ENCODE data around the gene PPP1R3G.
"Not testable (repeated sequence)": the region's sequence is repeated elsewhere in the genome, so short reads cannot be mapped to it uniquely, and the experiment has no call there.

Gene PPP1R3G

DNA sequence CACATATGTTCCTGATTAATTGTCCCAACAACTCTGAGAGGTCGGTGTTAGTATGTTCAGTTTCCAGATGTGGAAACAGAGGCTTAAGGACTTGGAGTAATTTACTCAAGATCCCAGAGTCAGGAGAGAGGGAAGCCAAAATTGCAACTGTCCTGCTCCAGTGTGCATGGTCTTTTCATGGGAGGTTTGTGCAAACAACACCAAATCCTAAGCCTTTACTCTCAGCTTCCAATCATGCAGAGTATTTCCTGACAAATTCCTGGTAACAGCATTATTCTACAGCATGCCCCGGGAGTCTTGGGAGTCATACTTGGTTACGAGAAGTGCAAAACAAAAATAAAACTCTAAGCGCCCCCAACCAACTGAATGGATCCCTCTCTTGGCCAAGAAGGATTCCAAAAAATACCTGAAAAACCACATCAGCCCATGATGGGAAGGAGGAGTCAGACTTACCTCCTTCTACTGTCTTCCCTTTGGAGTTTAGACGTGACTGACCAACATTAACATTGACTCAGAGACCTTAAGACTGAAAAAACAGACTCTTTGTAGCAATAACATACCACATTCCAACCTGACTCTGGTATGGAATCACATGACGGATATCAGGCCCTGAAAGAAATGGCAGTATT lies 30.8 kb upstream of the PPP1R3G start:
- Histone ChIP-seq H3K27me3 (ENCODE audit: control insufficient read depth, insufficient read depth, low read length) (no peaks in the 10 kb centered on the region), H3K4me1 (ENCODE audit: control insufficient read depth, insufficient read depth, low read length) (peaks cover 5% of the 10 kb centered on the region; the same call in 1 of the 2 replicates), H3K27ac (ENCODE audit: low read depth, low read length) (no peak overlapping the region), H3K36me3 (ENCODE audit: control insufficient read depth, insufficient read depth, low read length) (no peaks in the 10 kb centered on the region), H3K4me3 (ENCODE audit: low read depth, low read length) (no peak overlapping the region), H3K9me3 (ENCODE audit: control insufficient read depth, insufficient read depth, low read depth, low read length) (peaks cover 16% of the 10 kb centered on the region; the same call in 1 of the 2 replicates), H3K9ac (ENCODE audit: low read length) (no peak overlapping the region)

DNA sequence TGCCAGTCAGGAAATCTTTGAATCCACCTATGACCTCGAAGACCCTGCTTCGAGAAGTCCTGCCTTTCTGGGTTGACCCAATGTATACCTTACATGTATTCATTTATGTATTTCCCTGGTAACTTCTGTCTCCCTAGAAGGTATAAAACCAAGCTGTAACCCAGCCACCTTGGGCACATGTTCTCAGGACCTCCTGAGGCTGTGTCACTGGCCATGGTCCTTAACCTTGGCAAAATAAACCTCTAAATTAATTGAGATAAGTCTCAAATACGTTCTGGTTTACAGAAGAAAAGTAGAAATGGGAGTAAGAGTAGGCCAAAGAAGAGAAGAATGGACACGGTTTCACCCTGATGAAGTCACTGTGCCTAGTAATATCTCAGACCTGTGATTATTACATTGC lies 30.0 kb upstream of the PPP1R3G start:
- no peak overlapping the region for H3K27ac ChIP-seq (ENCODE audit: low read depth, low read length)
- H3K36me3 ChIP-seq (ENCODE audit: control insufficient read depth, insufficient read depth, low read length), result no peaks in the 10 kb centered on the region
- peaks cover 5% of the 10 kb centered on the region; the same call in 1 of the 2 replicates for H3K4me1 ChIP-seq (ENCODE audit: control insufficient read depth, insufficient read depth, low read length)
- H3K27me3 ChIP-seq (ENCODE audit: control insufficient read depth, insufficient read depth, low read length), result no peaks in the 10 kb centered on the region
- no peak overlapping the region for H3K4me3 ChIP-seq (ENCODE audit: low read depth, low read length)
- no peak overlapping the region for H3K9ac ChIP-seq (ENCODE audit: low read length)
- peaks cover 16% of the 10 kb centered on the region; the same call in 1 of the 2 replicates for H3K9me3 ChIP-seq (ENCODE audit: control insufficient read depth, insufficient read depth, low read depth, low read length)

DNA sequence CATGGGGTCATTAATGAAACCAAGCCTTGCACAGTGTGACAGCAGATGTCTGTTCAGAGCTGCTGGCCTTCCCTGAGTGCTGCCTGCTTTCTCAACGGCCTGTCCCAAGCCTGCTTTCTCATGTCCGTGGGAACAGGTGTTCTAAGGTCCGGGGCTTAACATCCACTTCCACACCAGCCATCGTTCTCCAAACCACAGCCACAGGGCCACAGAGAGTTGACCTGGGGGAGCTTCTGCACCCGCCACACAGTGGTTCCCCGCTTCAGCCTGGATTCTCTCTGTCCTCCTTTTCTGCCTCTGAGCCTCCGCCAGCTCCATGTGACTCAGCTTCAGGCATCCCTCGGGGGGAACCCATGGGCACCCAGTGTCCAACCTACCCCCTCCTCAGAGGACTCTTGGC lies 26.9 kb upstream of the PPP1R3G start:
- 0 out of 2 replicates have a peak, but pooled peaks cover 3% of the 10 kb centered on the region for H3K9me3 ChIP-seq (ENCODE audit: control insufficient read depth, insufficient read depth, low read depth, low read length)
- no peak overlapping the region for H3K9ac ChIP-seq (ENCODE audit: low read length)
- H3K27ac ChIP-seq (ENCODE audit: low read depth, low read length), result no peak overlapping the region
- H3K4me1 ChIP-seq (ENCODE audit: control insufficient read depth, insufficient read depth, low read length), result peaks cover 5% of the 10 kb centered on the region; the same call in 1 of the 2 replicates
- H3K27me3 ChIP-seq (ENCODE audit: control insufficient read depth, insufficient read depth, low read length), result no peaks in the 10 kb centered on the region
- H3K36me3 ChIP-seq (ENCODE audit: control insufficient read depth, insufficient read depth, low read length), result no peaks in the 10 kb centered on the region
- H3K4me3 ChIP-seq (ENCODE audit: low read depth, low read length), result no peak overlapping the region

DNA sequence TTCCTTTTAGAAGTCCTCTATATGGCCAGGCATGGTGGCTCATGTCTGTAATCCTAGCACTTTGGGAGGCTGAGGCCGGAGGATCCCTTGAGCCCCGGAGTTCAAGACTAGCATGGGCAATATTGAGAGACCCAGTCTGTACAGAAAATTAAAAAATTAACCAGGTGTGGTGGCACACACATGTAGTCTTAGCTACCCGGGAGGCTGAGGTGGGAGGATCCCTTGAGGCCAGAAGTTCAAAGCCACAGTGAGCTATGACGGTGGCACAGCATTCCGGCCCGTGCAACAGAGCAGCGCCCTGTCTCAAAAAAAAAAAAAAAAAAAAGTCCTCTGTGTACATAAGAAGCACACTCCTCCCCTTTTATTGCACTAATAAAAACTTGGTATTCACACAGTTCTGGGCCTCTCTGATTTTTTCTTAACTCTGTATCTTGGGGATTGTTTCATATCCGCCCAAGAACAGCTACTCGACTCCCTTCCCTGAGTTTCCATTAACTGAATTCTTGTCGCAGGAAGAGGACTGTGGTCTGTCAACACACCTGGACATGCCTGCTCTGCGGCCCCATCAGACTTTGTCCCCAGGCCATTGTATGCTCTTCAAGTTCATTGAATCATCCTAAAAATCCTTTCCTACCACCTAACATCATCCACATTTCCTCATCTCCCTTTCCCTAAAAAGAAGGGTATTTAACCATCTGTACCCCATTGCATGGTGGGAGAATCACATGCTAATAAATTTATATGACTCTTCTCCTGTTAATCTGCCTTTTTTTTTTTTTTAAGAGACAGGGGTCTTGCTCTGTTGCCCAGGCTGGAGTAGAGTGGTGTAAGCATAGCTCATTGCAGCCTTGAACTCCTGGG lies 25.9 kb upstream of the PPP1R3G start:
- Histone ChIP-seq H3K4me1 (ENCODE audit: control insufficient read depth, insufficient read depth, low read length) (peaks cover 5% of the 10 kb centered on the region; the same call in 1 of the 2 replicates), H3K9me3 (ENCODE audit: control insufficient read depth, insufficient read depth, low read depth, low read length) (0 out of 2 replicates have a peak, but pooled peaks cover 3% of the 10 kb centered on the region), H3K27me3 (ENCODE audit: control insufficient read depth, insufficient read depth, low read length) (no peaks in the 10 kb centered on the region), H3K9ac (ENCODE audit: low read length) (no peak overlapping the region), H3K36me3 (ENCODE audit: control insufficient read depth, insufficient read depth, low read length) (no peaks in the 10 kb centered on the region), H3K4me3 (ENCODE audit: low read depth, low read length) (no peak overlapping the region), H3K27ac (ENCODE audit: low read depth, low read length) (no peak overlapping the region)

DNA sequence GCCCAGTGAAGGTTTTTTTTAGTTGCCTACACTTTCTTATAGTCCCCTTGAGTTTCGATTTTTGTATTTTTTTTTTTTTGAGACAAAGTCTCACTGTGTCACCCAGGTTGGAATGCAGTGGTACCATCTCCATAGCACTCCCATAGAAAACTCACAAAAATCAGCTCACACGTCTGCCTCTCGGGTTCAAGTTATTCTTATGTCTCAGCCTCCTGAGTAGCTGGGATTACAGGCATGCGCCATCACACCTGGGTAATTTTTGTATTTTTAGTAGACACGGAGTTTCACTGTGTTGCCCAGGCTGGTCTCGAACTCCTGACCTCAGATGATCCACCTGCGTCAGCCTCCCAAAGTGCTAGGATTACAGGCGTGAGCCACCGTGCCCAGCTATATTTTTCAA lies 24.7 kb upstream of the PPP1R3G start:
- H3K9ac ChIP-seq (ENCODE audit: low read length); H3K36me3 ChIP-seq (ENCODE audit: control insufficient read depth, insufficient read depth, low read length): not testable (repeated sequence)

DNA sequence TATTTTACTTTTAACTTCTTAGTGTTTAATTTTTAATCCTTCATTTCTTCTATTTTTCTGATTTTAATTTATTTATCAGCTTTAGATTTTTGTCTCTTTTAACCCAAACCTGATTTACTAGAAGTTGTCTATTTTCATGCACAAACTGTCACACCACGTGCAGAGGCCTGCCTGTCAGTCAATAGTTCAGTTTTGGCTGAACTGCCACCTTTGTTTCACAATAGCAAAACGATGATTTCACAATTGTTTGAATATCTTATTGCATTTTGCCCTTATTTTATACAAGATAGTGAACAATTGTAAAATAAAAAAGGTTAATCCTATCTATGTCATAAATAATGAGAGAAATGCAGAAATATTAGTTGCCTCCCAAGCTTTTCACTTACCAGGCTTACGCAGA lies 24.0 kb upstream of the PPP1R3G start:
- Histone ChIP-seq H3K36me3 (ENCODE audit: control insufficient read depth, insufficient read depth, low read length) (no peaks in the 10 kb centered on the region), H3K27ac (ENCODE audit: low read depth, low read length) (no peak overlapping the region), H3K4me3 (ENCODE audit: low read depth, low read length) (no peak overlapping the region), H3K27me3 (ENCODE audit: control insufficient read depth, insufficient read depth, low read length) (no peaks in the 10 kb centered on the region), H3K9me3 (ENCODE audit: control insufficient read depth, insufficient read depth, low read depth, low read length) (no peaks in the 10 kb centered on the region), H3K4me1 (ENCODE audit: control insufficient read depth, insufficient read depth, low read length) (no peaks in the 10 kb centered on the region), H3K9ac (ENCODE audit: low read length) (no peak overlapping the region)

More for the DNA sequence above, 24.7 kb upstream of the PPP1R3G start:
- not testable (repeated sequence) for H3K4me1 ChIP-seq (ENCODE audit: control insufficient read depth, insufficient read depth, low read length); H3K27me3 ChIP-seq (ENCODE audit: control insufficient read depth, insufficient read depth, low read length); H3K9me3 ChIP-seq (ENCODE audit: control insufficient read depth, insufficient read depth, low read depth, low read length); H3K27ac ChIP-seq (ENCODE audit: low read depth, low read length); H3K4me3 ChIP-seq (ENCODE audit: low read depth, low read length)

DNA sequence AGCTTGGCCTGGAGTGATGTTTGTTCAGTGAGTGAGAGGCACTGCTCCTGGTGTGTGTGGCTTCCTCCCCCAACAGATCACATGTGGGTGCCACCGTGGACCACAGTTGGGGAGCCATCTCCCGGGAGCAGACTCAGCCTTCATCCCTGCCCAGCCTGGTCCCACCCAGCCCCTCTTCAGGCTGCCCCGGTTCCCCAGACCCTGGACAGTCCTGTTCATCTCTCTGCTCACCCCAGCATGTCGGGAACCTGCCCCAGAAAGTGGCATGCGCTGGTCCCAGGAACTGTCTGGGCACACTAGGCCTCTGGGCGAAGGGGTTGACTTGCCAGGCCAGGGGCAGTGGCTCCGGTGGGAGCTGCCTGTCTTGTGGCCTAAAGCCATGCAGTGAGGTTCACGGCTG lies 21.5 kb upstream of the PPP1R3G start:
- H3K4me3 ChIP-seq (ENCODE audit: low read depth, low read length), result no peak overlapping the region
- no peaks in the 10 kb centered on the region for H3K36me3 ChIP-seq (ENCODE audit: control insufficient read depth, insufficient read depth, low read length)
- no peaks in the 10 kb centered on the region for H3K4me1 ChIP-seq (ENCODE audit: control insufficient read depth, insufficient read depth, low read length)
- H3K9me3 ChIP-seq (ENCODE audit: control insufficient read depth, insufficient read depth, low read depth, low read length), result peaks cover 5% of the 10 kb centered on the region; the same call in 1 of the 2 replicates
- no peak overlapping the region for H3K9ac ChIP-seq (ENCODE audit: low read length)
- H3K27ac ChIP-seq (ENCODE audit: low read depth, low read length), result no peak overlapping the region
- H3K27me3 ChIP-seq (ENCODE audit: control insufficient read depth, insufficient read depth, low read length), result no peaks in the 10 kb centered on the region

DNA sequence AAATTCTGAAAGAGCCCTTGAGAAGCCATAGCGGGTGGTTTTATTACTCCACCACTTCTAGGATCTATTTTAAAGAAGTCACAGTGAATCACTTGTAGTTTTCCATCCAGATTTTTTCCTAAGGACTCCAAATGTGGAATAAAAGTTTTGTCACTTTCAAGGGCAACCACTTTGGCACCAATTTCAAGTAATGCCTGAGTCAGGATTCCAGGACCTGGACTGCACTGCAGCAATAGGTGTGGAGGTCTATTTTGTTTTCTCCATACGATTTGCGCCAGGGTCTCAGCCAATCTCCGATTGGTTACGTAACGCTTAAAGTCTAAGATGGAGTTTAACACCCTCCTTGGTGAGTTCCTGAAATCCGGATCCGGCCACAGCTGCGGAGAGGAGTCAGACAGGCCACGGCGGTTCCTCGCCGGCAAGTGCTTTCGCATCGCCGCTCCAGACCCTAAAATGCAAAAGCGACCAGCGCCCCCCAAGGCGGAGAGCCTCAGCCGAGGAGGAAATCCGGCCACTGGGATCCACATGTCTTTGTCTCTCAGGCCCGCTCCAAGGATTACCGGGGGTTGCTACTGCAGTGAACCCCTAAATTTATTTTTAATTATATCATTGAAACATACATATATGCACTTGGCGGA lies 18.6 kb upstream of the PPP1R3G start:
- Histone ChIP-seq H3K27me3 (ENCODE audit: control insufficient read depth, insufficient read depth, low read length) (no peaks in the 10 kb centered on the region), H3K4me3 (ENCODE audit: low read depth, low read length) (no peak overlapping the region), H3K9ac (ENCODE audit: low read length) (no peak overlapping the region), H3K9me3 (ENCODE audit: control insufficient read depth, insufficient read depth, low read depth, low read length) (peaks cover 5% of the 10 kb centered on the region; the same call in 1 of the 2 replicates), H3K36me3 (ENCODE audit: control insufficient read depth, insufficient read depth, low read length) (no peaks in the 10 kb centered on the region), H3K4me1 (ENCODE audit: control insufficient read depth, insufficient read depth, low read length) (no peaks in the 10 kb centered on the region), H3K27ac (ENCODE audit: low read depth, low read length) (no peak overlapping the region)

DNA sequence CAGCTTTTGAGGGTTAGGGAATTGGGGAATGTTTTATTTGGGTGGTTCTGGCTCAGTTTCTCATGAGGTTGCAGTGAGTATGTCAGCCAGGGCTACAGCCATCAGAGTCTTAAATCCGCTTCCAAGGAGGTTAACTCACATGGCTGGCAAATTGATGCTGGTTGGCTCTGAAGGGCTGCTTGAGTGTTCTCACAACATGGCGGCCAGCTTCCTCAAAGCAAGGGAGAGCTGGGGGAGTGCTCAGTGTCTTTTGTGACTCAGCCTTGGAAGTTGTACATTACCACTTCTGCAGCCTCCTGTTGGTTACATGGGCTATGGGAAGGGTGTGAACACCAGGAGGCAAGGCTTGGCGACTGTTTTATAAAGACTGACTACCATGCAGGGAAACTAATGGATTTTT lies 17.8 kb upstream of the PPP1R3G start:
- H3K4me1 ChIP-seq (ENCODE audit: control insufficient read depth, insufficient read depth, low read length), result no peaks in the 10 kb centered on the region
- peaks cover 5% of the 10 kb centered on the region; the same call in 1 of the 2 replicates for H3K9me3 ChIP-seq (ENCODE audit: control insufficient read depth, insufficient read depth, low read depth, low read length)
- H3K27me3 ChIP-seq (ENCODE audit: control insufficient read depth, insufficient read depth, low read length), result no peaks in the 10 kb centered on the region
- H3K9ac ChIP-seq (ENCODE audit: low read length), result no peak overlapping the region
- no peak overlapping the region for H3K27ac ChIP-seq (ENCODE audit: low read depth, low read length)
- no peaks in the 10 kb centered on the region for H3K36me3 ChIP-seq (ENCODE audit: control insufficient read depth, insufficient read depth, low read length)
- H3K4me3 ChIP-seq (ENCODE audit: low read depth, low read length), result no peak overlapping the region

DNA sequence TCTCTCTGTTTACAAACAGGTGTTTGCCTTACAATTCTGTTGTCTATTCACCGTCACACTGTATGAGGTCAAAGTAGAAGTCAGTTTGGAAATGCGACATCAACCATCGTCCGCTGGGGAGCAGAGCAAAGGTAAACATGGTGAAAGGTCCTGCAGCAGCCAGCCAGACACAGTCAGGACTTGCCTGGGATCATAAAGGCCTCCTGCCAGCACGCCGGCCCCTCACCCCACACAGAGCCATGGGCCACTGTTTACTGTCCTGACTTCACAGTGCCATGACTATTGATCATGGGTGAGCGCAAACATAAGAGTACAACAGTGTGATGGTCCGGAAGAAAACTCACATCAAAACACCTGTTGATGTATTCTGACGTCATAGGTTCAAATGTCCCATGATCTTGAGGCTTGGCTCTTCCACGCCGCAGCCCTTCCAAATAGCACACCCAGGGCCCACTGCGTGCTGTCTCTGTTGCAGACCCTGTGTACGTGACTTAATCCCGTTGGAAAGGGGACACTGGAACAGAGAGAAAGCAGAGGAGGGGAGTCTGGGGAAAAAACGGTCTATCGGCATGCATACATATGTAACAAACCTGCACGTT lies 16.9 kb upstream of the PPP1R3G start:
- no peak overlapping the region for H3K9ac ChIP-seq (ENCODE audit: low read length)
- no peak overlapping the region for H3K27ac ChIP-seq (ENCODE audit: low read depth, low read length)
- H3K4me1 ChIP-seq (ENCODE audit: control insufficient read depth, insufficient read depth, low read length), result no peaks in the 10 kb centered on the region
- H3K9me3 ChIP-seq (ENCODE audit: control insufficient read depth, insufficient read depth, low read depth, low read length), result peaks cover 5% of the 10 kb centered on the region; the same call in 1 of the 2 replicates
- H3K4me3 ChIP-seq (ENCODE audit: low read depth, low read length), result no peak overlapping the region
- H3K36me3 ChIP-seq (ENCODE audit: control insufficient read depth, insufficient read depth, low read length), result no peaks in the 10 kb centered on the region
- no peaks in the 10 kb centered on the region for H3K27me3 ChIP-seq (ENCODE audit: control insufficient read depth, insufficient read depth, low read length)
